ENCODE data around the gene FBXL14.
"Not testable (repeated sequence)": the region's sequence is repeated elsewhere in the genome, so short reads cannot be mapped to it uniquely, and the experiment has no call there.

Gene FBXL14

DNA sequence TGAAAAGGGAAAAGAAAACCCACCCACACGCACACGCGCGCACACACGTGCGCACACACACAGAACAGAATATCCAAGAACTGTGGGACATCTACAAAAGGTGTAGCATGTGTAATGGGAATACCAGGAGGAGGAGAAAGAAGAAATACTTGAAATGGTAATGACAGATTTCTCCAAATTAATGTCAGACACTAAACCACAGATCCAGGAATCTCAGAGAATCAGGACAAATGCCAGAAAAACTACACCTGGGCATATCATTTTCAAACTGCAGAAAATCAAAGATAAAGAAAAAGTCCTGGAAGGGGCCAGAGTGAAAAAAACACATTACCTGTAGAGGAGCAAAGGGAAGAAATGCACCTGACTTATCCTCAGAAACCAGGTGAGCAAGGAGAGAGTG is 26.5 kb downstream of the FBXL14 start:
- TF ChIP-seq CTCF (IDR thresholded peaks at IDR 0.05; ENCODE audit: low read depth, low read length) (no peak), POLR2A (IDR thresholded peaks at IDR 0.05; ENCODE audit: extremely low read depth, insufficient read length) (no peak), MYC (IDR thresholded peaks at IDR 0.05; ENCODE audit: low read depth, low read length) (no peak), MAX (IDR thresholded peaks at IDR 0.05; ENCODE audit: low read depth, low read length) (no peak)
- H3K4me3 ChIP-seq (ENCODE audit: low read depth, low read length) = no peak overlapping the region
- DNase-seq (ENCODE audit: low read depth) = no peak

- no peak overlapping the region for H3K4me3 ChIP-seq (ENCODE audit: low read depth, low read length)
- TF ChIP-seq MYC (IDR thresholded peaks at IDR 0.05; ENCODE audit: low read depth, low read length) = no peak
- DNase-seq (ENCODE audit: low read depth) = peak; percentile 27
These were observed 27.8 kb downstream of the FBXL14 start for GRCh38 chr12:1566449-1567135.

- no peak for DNase-seq (ENCODE audit: low read depth)
- no peak overlapping the region for H3K4me3 ChIP-seq (ENCODE audit: low read depth, low read length)
- TF ChIP-seq CTCF (IDR thresholded peaks at IDR 0.05; ENCODE audit: low read depth, low read length) (no peak), POLR2A (IDR thresholded peaks at IDR 0.05; ENCODE audit: extremely low read depth, insufficient read length) (no peak), MAX (IDR thresholded peaks at IDR 0.05; ENCODE audit: low read depth, low read length) (no peak), MYC (IDR thresholded peaks at IDR 0.05; ENCODE audit: low read depth, low read length) (no peak)
These were observed 29.2 kb downstream of the FBXL14 start for GRCh38 chr12:1565172-1565571.

DNA sequence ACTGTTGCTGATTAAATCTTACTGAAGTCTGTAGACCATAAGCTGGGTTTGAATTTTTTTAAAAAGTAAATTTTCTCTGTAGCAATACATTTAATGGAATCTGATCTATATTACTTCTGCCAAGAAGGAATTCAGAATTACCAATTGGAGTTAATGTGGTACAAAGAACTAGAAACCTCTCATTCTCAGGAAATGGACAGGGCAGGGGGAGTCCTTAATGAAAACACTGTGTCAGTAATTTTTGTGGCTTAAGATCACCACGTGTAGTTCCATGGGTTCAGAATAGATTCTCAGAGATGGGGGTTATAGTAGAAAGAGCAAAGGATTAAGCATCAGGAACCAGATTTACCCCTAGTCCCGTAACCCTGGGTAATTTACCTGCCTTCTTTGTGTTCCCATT is 30.3 kb downstream of the FBXL14 start:
- TF ChIP-seq CTCF (IDR thresholded peaks at IDR 0.05; ENCODE audit: low read depth, low read length) = no peak
- TF ChIP-seq MAX (IDR thresholded peaks at IDR 0.05; ENCODE audit: low read depth, low read length) = no peak
- no peak for TF ChIP-seq MYC (IDR thresholded peaks at IDR 0.05; ENCODE audit: low read depth, low read length)
- TF ChIP-seq POLR2A (IDR thresholded peaks at IDR 0.05; ENCODE audit: extremely low read depth, insufficient read length) = no peak
- no peak overlapping the region for H3K4me3 ChIP-seq (ENCODE audit: low read depth, low read length)
- DNase-seq (ENCODE audit: low read depth) = no peak

GRCh38 chr12:1562813-1563407 is 31.5 kb downstream of the FBXL14 start:
- H3K4me3 ChIP-seq (ENCODE audit: low read depth, low read length) = no peak overlapping the region
- DNase-seq (ENCODE audit: low read depth) = no peak
- TF ChIP-seq CTCF (IDR thresholded peaks at IDR 0.05; ENCODE audit: low read depth, low read length) (no peak), MAX (IDR thresholded peaks at IDR 0.05; ENCODE audit: low read depth, low read length) (no peak), POLR2A (IDR thresholded peaks at IDR 0.05; ENCODE audit: extremely low read depth, insufficient read length) (no peak), MYC (IDR thresholded peaks at IDR 0.05; ENCODE audit: low read depth, low read length) (no peak)

DNA sequence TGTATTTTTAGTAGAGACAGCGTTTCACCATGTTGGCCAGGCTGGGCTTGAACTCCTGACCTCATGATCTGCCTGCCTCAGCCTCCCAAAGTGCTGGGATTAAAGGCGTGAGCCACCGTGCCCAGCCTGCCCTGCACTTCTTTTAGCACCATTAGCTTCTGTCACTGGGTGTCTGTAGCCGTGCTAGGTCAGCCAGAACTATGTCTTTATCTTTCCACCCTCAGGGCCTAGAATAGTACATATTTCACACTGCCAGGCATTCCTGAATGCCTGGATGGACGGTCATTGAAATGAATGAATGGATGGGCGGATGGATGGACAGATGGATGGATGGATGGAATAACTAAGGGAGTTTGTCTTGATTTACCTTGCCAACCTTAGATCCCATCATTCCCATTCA is 33.7 kb downstream of the FBXL14 start:
- H3K4me3 ChIP-seq (ENCODE audit: low read depth, low read length) = no peak overlapping the region
- TF ChIP-seq MYC (IDR thresholded peaks at IDR 0.05; ENCODE audit: low read depth, low read length) = no peak
- DNase-seq (ENCODE audit: low read depth) = no peak

DNA sequence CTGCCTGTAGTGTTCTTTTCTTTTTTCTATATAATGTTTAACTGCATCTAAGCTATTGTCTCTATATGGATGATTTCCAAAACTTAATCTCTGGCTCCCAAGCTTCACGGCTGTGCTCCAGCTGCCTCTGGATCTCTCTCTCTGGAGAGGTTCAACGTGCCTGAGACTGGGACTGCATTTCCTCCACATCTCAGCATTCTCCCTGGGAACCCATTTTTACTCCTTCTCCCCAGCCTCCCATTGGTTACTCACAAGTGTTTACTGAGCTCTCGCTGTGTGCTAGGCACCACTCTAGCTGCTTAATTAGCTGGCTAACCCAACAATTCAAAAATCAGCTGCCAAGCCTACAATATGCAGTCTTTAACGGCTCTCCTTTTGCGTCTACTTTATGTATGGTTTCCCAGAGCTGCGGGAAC is 34.7 kb downstream of the FBXL14 start:
- no peak for TF ChIP-seq MAX (IDR thresholded peaks at IDR 0.05; ENCODE audit: low read depth, low read length)
- TF ChIP-seq POLR2A (IDR thresholded peaks at IDR 0.05; ENCODE audit: extremely low read depth, insufficient read length) = no peak
- no peak for TF ChIP-seq CTCF (IDR thresholded peaks at IDR 0.05; ENCODE audit: low read depth, low read length)
- no peak for TF ChIP-seq MYC (IDR thresholded peaks at IDR 0.05; ENCODE audit: low read depth, low read length)
- H3K4me3 ChIP-seq (ENCODE audit: low read depth, low read length) = no peak overlapping the region
- no peak for DNase-seq (ENCODE audit: low read depth)

DNA sequence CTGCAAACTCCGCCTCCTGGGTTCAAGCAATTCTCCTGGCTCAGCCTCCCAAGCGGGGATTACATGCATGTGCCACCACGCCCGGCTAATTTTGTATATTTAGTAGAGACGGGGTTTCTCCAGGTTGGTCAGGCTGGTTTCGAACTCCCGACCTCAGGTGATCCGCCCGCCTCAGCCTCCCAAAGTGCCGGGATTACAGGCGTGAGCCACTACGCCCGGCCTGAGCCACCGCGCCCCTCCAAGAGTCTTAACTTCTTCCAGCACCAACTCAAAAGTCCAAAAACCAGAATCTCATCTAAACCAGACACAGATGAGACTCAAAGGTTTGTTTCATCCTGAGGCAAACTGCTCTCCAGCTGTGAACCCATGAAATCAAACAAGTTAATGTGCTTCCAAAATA is 36.3 kb downstream of the FBXL14 start:
- H3K4me3 ChIP-seq (ENCODE audit: low read depth, low read length); DNase-seq (ENCODE audit: low read depth): not testable (repeated sequence)
